SK-N-SH (cell line): Measurements from ENCODE around the gene TMC1. TPM values are rescaled to one million over a fixed set of nuclear protein-coding genes. Genes with fewer than 3 reads are reported as not detected.

Experiments used
- CTCF ChIA-PET: fragments of 300-600, 350-600 bp; formaldehyde crosslinking; extraction: SDS; loops from one replicate; lab custom pipeline; 2021; lab: Yijun Ruan, JAX
- POLR2A ChIA-PET: fragments of 350-600 bp; sonication (Branson Sonifier 250); formaldehyde crosslinking; extraction: SDS; loops from one replicate; lab custom pipeline; 2020; ENCODE audit warnings: antibody characterized with exemption, inconsistent platforms; lab: Yijun Ruan, JAX
- DNase-seq: peaks from one replicate; pipeline ENCODE4 v3.0.0; 2012
- H2AFZ ChIP-seq: fragments of 200-600 bp; sonication (generic); 2 replicates; pipeline ENCODE4 v1.8.1; 2016; ENCODE audit warnings: antibody characterized with exemption, mild to moderate bottlenecking, low read depth
- H3F3A ChIP-seq: fragments of 200-600 bp; sonication (generic); replicated peaks from 2 replicates; pipeline ENCODE3; 2016; ENCODE audit warnings: antibody characterized with exemption, mild to moderate bottlenecking; ENCODE audit not compliant: insufficient read depth
- H3K27ac ChIP-seq, 2 experiments: fragments of 200-500 bp in 1 of 2; fragments of 200-600 bp in 1 of 2; sonication (Bioruptor generic) in 1 of 2; sonication (generic), shearing (Covaris generic) in 1 of 2; 2 replicates each; pipeline versions ENCODE4 v1.5.1 to v1.6.1; 2014 to 2016; ENCODE audit warnings: low read depth in 2 of 2, inconsistent platforms in 1 of 2, low read length in 1 of 2, mild to moderate bottlenecking in 1 of 2, mixed read lengths in 1 of 2
- H3K27me3 ChIP-seq: fragments of 200-600 bp; sonication (generic), shearing (Covaris generic); 2 replicates; pipeline ENCODE4 v1.6.1; 2016; ENCODE audit warnings: mixed run types; ENCODE audit not compliant: insufficient read depth
- H3K36me3 ChIP-seq, 2 experiments: fragments of 200-500 bp in 1 of 2; fragments of 200-600 bp in 1 of 2; sonication (Bioruptor generic) in 1 of 2; sonication (generic) in 1 of 2; replicated peaks in 1 of 2; 2 replicates each; pipeline versions ENCODE3 to v1.5.1; 2014 to 2016; ENCODE audit warnings: low read length in 1 of 2, mild to moderate bottlenecking in 1 of 2; ENCODE audit not compliant: insufficient read depth in 2 of 2, control insufficient read depth in 1 of 2
- H3K4me1 ChIP-seq, 2 experiments: fragments of 200-500 bp in 1 of 2; fragments of 200-600 bp in 1 of 2; sonication (Bioruptor generic) in 1 of 2; sonication (generic), shearing (Covaris generic) in 1 of 2; 2 replicates each; pipeline versions ENCODE4 v1.5.1 to v1.6.1; 2014 to 2016; ENCODE audit warnings: low read depth in 1 of 2, low read length in 1 of 2, mixed run types in 1 of 2; ENCODE audit not compliant: insufficient read depth in 2 of 2, control insufficient read depth in 1 of 2
- H3K4me2 ChIP-seq: fragments of 200-600 bp; sonication (generic), shearing (Covaris generic); 2 replicates; pipeline ENCODE4 v1.6.1; 2017; ENCODE audit warnings: mixed run types
- H3K4me3 ChIP-seq, 2 experiments: fragments of 200-500 bp in 1 of 2; fragments of 200-600 bp in 1 of 2; sonication (Bioruptor generic) in 1 of 2; sonication (generic), shearing (Covaris generic) in 1 of 2; 2 replicates each; pipeline versions ENCODE4 v1.5.1 to v1.8.1; 2014 to 2016; ENCODE audit warnings: low read depth in 2 of 2, inconsistent platforms in 1 of 2, low read length in 1 of 2, mild to moderate bottlenecking in 1 of 2, mixed read lengths in 1 of 2, moderate library complexity in 1 of 2
- H3K79me2 ChIP-seq: fragments of 200-600 bp; sonication (generic); 2 replicates; pipeline ENCODE4 v1.8.1; 2017; ENCODE audit warnings: mild to moderate bottlenecking; ENCODE audit not compliant: insufficient read depth
- H3K9ac ChIP-seq: fragments of 200-600 bp; sonication (generic); 2 replicates; pipeline ENCODE4 v1.6.1; 2017; ENCODE audit warnings: mixed run types
- H3K9me2 ChIP-seq: fragments of 200-600 bp; sonication (generic); 2 replicates; pipeline ENCODE4 v1.6.1; 2017; ENCODE audit warnings: mixed run types
- H3K9me3 ChIP-seq: fragments of 200-600 bp; sonication (generic); 2 replicates; pipeline ENCODE4 v1.6.1; 2017; ENCODE audit warnings: mixed run types, mild to moderate bottlenecking, moderate library complexity
- H4K20me1 ChIP-seq: fragments of 200-600 bp; sonication (generic); 2 replicates; pipeline ENCODE4 v1.6.1; 2017; ENCODE audit warnings: mild to moderate bottlenecking, mixed run types; ENCODE audit not compliant: insufficient read depth
- EP300 ChIP-seq, 2 experiments: IDR thresholded peaks; 2 replicates each; pipeline versions ENCODE4 v1.4.0 to v1.6.1; 2012; ENCODE audit warnings: borderline replicate concordance in 1 of 2, low read depth in 1 of 2, low read length in 1 of 2
- EZH2phosphoT487 ChIP-seq: fragments of 200-600 bp; sonication (generic); IDR thresholded peaks from 2 replicates; pipeline ENCODE4 v1.6.1; 2017; ENCODE audit warnings: low read depth, mixed run types, mild to moderate bottlenecking, antibody characterized with exemption, moderate library complexity, borderline replicate concordance
- FOXJ3 ChIP-seq: sonication (generic); formaldehyde crosslinking; IDR thresholded peaks from 2 replicates; pipeline ENCODE4 v1.5.1; 2020; ENCODE audit warnings: mild to moderate bottlenecking, missing genetic modification reagents
- GATA2 ChIP-seq: sonication (generic); formaldehyde crosslinking; IDR thresholded peaks from 2 replicates; pipeline ENCODE4 v1.5.0; 2020; ENCODE audit warnings: mild to moderate bottlenecking, missing genetic modification reagents
- MEF2A ChIP-seq: IDR thresholded peaks from 2 replicates; pipeline ENCODE4 v1.4.0; 2012; ENCODE audit warnings: low read depth, borderline replicate concordance
- NFIC ChIP-seq: IDR thresholded peaks from 2 replicates; pipeline ENCODE4 v1.4.0; 2012; ENCODE audit warnings: borderline replicate concordance
- SIN3A ChIP-seq: IDR thresholded peaks from 2 replicates; pipeline ENCODE4 v1.6.1; 2012; ENCODE audit warnings: low read depth, mild to moderate bottlenecking, low read length, moderate library complexity, borderline replicate concordance
- WGBS: methylation state at CpG from one replicate; pipeline ENCODE4 v1.1.6; 2017; ENCODE audit warnings: low lambda C conversion rate; 5-methylcytosine and 5-hydroxymethylcytosine counted together
- polyA plus RNA-seq, 3 experiments: library from polyadenylated mRNA; depleted of rRNA; stranded (reverse); fragments of >200 nt; gene quantifications; 2 replicates each; pipeline ENCODE4 v1.2.3, GENCODE V29; 2012
- TF ChIP-seq, protein P1 (sequence below): IDR thresholded peaks from 2 replicates; pipeline ENCODE4 v1.4.0; 2012; ENCODE audit warnings: low read depth, borderline replicate concordance
- TF ChIP-seq, protein P2 (sequence below): IDR thresholded peaks from 2 replicates; pipeline ENCODE4 v1.6.1; 2012; ENCODE audit warnings: mild to moderate bottlenecking, low read depth, low read length, moderate library complexity

Gene TMC1
- polyA plus RNA-seq, 1 of the 3 experiments (the other 2 are of a cell fraction) = not detected

DNA sequence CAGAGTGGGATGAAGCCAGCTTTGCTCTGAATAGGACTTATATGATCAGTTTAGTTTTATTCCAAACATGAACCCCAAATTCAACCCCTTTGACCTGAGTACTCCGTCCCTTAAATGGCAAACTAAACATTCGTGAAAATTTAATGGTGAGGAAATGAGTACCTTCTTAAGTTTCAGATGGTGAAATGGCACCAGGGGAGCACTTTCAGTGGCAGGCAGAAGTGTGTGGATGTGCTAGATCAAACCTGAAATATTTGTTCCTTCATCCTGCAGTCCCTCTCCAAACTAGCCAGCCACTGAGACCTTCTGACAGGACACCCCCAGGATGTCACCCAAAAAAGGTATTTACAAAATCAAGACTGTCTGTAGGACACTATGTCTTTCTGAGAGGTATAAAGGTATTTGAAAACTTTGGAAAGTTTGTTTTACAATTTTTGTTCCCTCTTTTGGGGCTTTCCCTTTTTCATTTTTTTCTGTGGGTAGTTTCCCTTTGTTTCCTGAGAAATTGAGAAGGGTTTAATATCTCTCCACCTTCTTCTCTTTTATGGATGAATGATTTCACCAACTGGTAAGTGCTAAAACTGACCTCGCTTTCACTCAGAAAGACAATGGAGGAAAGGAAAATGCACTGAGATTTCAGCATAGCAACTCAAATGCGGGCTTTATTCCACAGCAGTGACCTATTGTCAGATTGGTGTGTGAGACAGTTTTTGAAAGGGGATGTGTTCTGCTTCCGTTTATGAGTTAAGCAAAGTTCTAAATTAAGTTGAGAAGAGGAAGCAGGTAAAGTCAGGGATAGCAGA lies 127.1 kb downstream of the TMC1 start (continued):
- TF ChIP-seq, protein P1, sequence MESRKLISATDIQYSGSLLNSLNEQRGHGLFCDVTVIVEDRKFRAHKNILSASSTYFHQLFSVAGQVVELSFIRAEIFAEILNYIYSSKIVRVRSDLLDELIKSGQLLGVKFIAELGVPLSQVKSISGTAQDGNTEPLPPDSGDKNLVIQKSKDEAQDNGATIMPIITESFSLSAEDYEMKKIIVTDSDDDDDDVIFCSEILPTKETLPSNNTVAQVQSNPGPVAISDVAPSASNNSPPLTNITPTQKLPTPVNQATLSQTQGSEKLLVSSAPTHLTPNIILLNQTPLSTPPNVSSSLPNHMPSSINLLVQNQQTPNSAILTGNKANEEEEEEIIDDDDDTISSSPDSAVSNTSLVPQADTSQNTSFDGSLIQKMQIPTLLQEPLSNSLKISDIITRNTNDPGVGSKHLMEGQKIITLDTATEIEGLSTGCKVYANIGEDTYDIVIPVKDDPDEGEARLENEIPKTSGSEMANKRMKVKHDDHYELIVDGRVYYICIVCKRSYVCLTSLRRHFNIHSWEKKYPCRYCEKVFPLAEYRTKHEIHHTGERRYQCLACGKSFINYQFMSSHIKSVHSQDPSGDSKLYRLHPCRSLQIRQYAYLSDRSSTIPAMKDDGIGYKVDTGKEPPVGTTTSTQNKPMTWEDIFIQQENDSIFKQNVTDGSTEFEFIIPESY = no peak
- TF ChIP-seq NFIC (no peak), GATA2 (CRISPR knock-in tag) (no peak)

DNA sequence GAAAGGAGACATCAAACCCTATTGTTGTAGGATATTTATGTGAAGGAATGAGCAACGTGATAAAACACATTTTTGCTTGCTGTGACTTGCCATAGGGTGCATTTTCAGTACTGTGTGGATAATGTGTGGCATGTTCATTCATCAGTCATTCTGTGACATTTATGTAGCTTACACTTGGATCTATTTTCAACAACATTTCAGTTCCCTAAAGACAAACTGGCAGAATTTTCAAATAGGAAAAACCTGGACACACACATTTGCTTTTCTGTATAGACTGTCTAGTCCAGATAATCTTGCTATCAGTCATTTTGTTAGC lies 127.7 kb downstream of the TMC1 start:
- Histone ChIP-seq H3K27me3 (no peaks in the 10 kb centered on the region; the same call in 1 of the 2 replicates), H3K27ac (no peak overlapping the region), H3K4me1 (no peaks in the 10 kb centered on the region), H3K4me2 (no peak overlapping the region), H3K79me2 (no peaks in the 10 kb centered on the region), H3K9ac (no peak overlapping the region), H3K9me3 (no peaks in the 10 kb centered on the region), H3F3A (no peaks in the 10 kb centered on the region), H2AFZ (no peak overlapping the region), H4K20me1 (no peaks in the 10 kb centered on the region), H3K9me2 (no peaks in the 10 kb centered on the region), H3K4me3 (no peak overlapping the region), H3K36me3 (no peaks in the 10 kb centered on the region)
- TF ChIP-seq EP300 (IDR thresholded peaks at IDR 0.05; ENCODE audit: borderline replicate concordance in 1 of 2, low read depth in 1 of 2, low read length in 1 of 2) (no peak), EZH2phosphoT487 (no peak), FOXJ3 (no peak), MEF2A (no peak), SIN3A (no peak)
- TF ChIP-seq, protein P2, sequence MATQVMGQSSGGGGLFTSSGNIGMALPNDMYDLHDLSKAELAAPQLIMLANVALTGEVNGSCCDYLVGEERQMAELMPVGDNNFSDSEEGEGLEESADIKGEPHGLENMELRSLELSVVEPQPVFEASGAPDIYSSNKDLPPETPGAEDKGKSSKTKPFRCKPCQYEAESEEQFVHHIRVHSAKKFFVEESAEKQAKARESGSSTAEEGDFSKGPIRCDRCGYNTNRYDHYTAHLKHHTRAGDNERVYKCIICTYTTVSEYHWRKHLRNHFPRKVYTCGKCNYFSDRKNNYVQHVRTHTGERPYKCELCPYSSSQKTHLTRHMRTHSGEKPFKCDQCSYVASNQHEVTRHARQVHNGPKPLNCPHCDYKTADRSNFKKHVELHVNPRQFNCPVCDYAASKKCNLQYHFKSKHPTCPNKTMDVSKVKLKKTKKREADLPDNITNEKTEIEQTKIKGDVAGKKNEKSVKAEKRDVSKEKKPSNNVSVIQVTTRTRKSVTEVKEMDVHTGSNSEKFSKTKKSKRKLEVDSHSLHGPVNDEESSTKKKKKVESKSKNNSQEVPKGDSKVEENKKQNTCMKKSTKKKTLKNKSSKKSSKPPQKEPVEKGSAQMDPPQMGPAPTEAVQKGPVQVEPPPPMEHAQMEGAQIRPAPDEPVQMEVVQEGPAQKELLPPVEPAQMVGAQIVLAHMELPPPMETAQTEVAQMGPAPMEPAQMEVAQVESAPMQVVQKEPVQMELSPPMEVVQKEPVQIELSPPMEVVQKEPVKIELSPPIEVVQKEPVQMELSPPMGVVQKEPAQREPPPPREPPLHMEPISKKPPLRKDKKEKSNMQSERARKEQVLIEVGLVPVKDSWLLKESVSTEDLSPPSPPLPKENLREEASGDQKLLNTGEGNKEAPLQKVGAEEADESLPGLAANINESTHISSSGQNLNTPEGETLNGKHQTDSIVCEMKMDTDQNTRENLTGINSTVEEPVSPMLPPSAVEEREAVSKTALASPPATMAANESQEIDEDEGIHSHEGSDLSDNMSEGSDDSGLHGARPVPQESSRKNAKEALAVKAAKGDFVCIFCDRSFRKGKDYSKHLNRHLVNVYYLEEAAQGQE = no peak
- ChIA-PET CTCF (no interaction called here), POLR2A (no interaction called here)
- no peak for DNase-seq
- 3% methylated on average over 1 of the region's 1 CpG for WGBS
